Karpas-422 (cell line): ENCODE data around the gene ARHGEF4. TPM values are rescaled to one million over a fixed set of nuclear protein-coding genes. Genes with fewer than 3 reads are reported as not detected.

ENCODE experiments used
- DNase-seq: peaks from one replicate; pipeline ENCODE4 v3.0.0-alpha.2; 2015
- H2AFZ ChIP-seq: fragments of 200-600 bp; sonication (generic); 2 replicates; pipeline ENCODE4 v1.6.1; 2014; ENCODE audit warnings: antibody characterized with exemption, low read length, mixed read lengths
- H3K27ac ChIP-seq: fragments of 200-600 bp; sonication (generic); 2 replicates; pipeline ENCODE4 v1.5.1; 2014; ENCODE audit warnings: mild to moderate bottlenecking, low read length, moderate library complexity
- H3K27me3 ChIP-seq: fragments of 200-600 bp; sonication (generic); 2 replicates; pipeline ENCODE4 v1.6.1; 2014; ENCODE audit warnings: low read length, mixed read lengths
- H3K36me3 ChIP-seq: fragments of 200-600 bp; sonication (generic); 2 replicates; pipeline ENCODE4 v1.6.1; 2014; ENCODE audit warnings: low read length, mixed read lengths; ENCODE audit not compliant: insufficient read depth
- H3K4me1 ChIP-seq: fragments of 200-600 bp; sonication (generic); 2 replicates; pipeline ENCODE4 v1.6.1; 2014; ENCODE audit warnings: mild to moderate bottlenecking, low read length, mixed read lengths
- H3K4me2 ChIP-seq: fragments of 200-600 bp; sonication (generic); 2 replicates; pipeline ENCODE4 v1.6.1; 2014; ENCODE audit warnings: low read length, low read depth, mild to moderate bottlenecking; ENCODE audit not compliant: poor library complexity, severe bottlenecking
- H3K4me3 ChIP-seq: fragments of 200-600 bp; sonication (generic); 2 replicates; pipeline ENCODE4 v1.5.1; 2014; ENCODE audit warnings: mild to moderate bottlenecking, antibody characterized with exemption, low read length, mixed read lengths
- H3K79me2 ChIP-seq: fragments of 200-600 bp; sonication (generic); 2 replicates; pipeline ENCODE4 v1.6.1; 2014; ENCODE audit warnings: mild to moderate bottlenecking, low read length, mixed read lengths
- H3K9ac ChIP-seq: fragments of 200-600 bp; sonication (generic); 2 replicates; pipeline ENCODE4 v1.6.0; 2014; ENCODE audit warnings: low read length
- H3K9me2 ChIP-seq: fragments of 200-600 bp; sonication (generic), shearing (Covaris generic); replicated peaks from 2 replicates; pipeline ENCODE4 v1.6.0; 2014; ENCODE audit warnings: mild to moderate bottlenecking, low read length, moderate library complexity; ENCODE audit not compliant: insufficient read depth
- H3K9me3 ChIP-seq: fragments of 300-700, 200-600 bp; sonication (generic); 2 replicates; pipeline ENCODE4 v1.6.1; 2014; ENCODE audit warnings: low read length, mixed read lengths
- H4K20me1 ChIP-seq: fragments of 200-600 bp; sonication (generic); 2 replicates; pipeline ENCODE4 v1.6.1; 2014; ENCODE audit warnings: mild to moderate bottlenecking, antibody characterized with exemption, low read length, low read depth; ENCODE audit not compliant: insufficient read depth
- total RNA-seq: library from RNA; depleted of rRNA; stranded (reverse); fragments of >200 nt; shearing (Covaris generic); gene quantifications from 2 replicates; pipeline ENCODE4 v1.2.3, GENCODE V29; 2014; ENCODE audit warnings: low replicate concordance

ARHGEF4 gene
- total RNA-seq, 1 experiment from 2014 or later, result not detected

DNA sequence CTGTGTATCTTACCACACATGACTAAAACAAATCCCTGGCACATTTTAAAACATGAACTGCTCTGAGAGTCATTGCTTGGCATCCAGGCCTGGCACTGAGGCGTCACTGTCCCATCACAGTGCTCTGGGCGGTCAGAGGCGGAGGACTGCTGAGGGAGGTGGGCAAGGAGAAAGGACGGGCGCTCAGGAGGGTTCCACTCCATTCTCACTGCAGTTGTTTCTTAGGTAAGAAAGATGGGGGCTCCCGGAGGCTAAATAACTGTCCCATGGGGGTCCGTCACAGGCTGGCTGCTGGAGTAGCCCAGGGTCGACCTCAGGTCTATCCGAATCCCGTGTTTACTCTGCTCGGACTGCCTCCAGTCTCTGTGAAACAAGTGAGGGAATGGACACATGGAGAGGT lies 139.0 kb downstream of the ARHGEF4 start:
- Histone ChIP-seq H4K20me1 (no peaks in the 10 kb centered on the region), H3K9ac (no peak overlapping the region), H3K4me3 (no peak overlapping the region), H3K79me2 (no peaks in the 10 kb centered on the region), H3K4me1 (no peaks in the 10 kb centered on the region), H3K27ac (no peak overlapping the region), H3K27me3 (no peaks in the 10 kb centered on the region), H2AFZ (no peak overlapping the region), H3K9me2 (no peaks in the 10 kb centered on the region), H3K9me3 (peaks cover 5% of the 10 kb centered on the region), H3K36me3 (no peaks in the 10 kb centered on the region), H3K4me2 (no peak overlapping the region)
- DNase-seq, result no peak

DNA sequence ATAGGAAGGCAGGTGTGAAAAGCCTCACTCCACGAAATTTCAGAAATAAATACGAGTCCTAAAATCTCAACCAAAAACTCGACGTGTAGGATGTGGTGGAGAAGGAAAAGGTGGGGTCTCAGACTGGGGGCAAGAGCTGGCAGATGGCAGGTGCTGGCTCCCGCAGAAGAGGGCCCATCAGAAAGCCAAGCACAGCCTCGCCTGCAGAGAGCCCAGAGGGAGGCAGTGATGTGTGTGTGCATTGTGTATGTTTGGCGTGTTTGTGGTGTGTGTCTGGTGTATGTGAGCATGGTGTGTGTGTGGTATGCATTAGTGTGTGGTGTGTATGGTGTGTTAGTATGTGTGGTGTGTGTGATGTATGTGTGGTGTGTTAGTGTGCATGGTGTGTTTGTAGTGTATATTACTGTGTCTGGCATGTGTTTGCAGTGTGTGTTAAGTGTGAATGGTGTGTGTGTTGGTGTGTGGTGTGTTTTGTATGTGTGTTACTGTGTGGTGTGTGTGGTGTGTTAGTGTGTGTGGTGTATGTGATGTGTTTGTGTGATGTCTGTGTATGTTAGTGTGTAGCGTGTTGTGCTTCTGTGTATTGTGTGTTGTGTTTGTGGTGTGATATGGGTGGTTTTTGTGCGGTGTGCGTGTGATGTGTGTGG lies 140.0 kb downstream of the ARHGEF4 start:
- Histone ChIP-seq H2AFZ (no peak overlapping the region), H3K4me1 (no peaks in the 10 kb centered on the region), H3K4me2 (no peak overlapping the region), H3K36me3 (no peaks in the 10 kb centered on the region), H3K79me2 (no peaks in the 10 kb centered on the region), H3K9me2 (no peaks in the 10 kb centered on the region), H3K9me3 (peaks cover 5% of the 10 kb centered on the region), H4K20me1 (no peaks in the 10 kb centered on the region), H3K4me3 (no peak overlapping the region), H3K27me3 (no peaks in the 10 kb centered on the region), H3K27ac (no peak overlapping the region), H3K9ac (no peak overlapping the region)
- no peak for DNase-seq

- Histone ChIP-seq H3K9me2 (no peaks in the 10 kb centered on the region), H3K4me1 (no peaks in the 10 kb centered on the region), H3K4me3 (no peak overlapping the region), H3K36me3 (no peaks in the 10 kb centered on the region), H3K9ac (no peak overlapping the region), H2AFZ (no peak overlapping the region), H3K4me2 (no peak overlapping the region), H4K20me1 (no peaks in the 10 kb centered on the region), H3K79me2 (no peaks in the 10 kb centered on the region), H3K27ac (no peak overlapping the region), H3K9me3 (peaks cover 5% of the 10 kb centered on the region), H3K27me3 (no peaks in the 10 kb centered on the region)
- DNase-seq, result no peak
Measured at GRCh38 chr2:130977461-130978050, 140.8 kb downstream of the ARHGEF4 start.

DNA sequence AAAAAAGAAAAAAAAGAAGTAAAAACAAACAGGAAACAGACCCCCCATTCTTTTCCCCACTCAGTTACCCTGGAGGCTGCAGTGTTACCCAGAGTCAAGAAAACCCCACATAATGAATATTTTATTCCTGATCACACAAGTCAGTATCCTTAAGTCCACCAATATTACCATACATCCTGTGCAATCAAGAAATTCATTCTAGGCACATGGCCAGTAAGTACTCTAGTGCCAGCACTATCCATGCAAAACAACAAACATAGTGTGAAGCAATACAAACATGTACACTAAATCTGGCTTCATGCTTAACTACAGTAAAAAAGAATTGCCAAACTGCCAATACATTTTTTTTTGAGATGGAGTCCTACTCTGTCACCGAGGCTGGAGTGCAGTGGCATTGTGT lies 145.0 kb downstream of the ARHGEF4 start:
- H2AFZ ChIP-seq, result no peak overlapping the region
- peaks cover 10% of the 10 kb centered on the region for H3K9me3 ChIP-seq
- peaks cover 4% of the 10 kb centered on the region; the same call in 1 of the 2 replicates for H3K27me3 ChIP-seq
- no peak overlapping the region for H3K27ac ChIP-seq
- H3K4me1 ChIP-seq, result no peaks in the 10 kb centered on the region
- no peaks in the 10 kb centered on the region for H3K79me2 ChIP-seq
- H3K9ac ChIP-seq, result no peak overlapping the region
- H3K9me2 ChIP-seq, result no peaks in the 10 kb centered on the region
- no peaks in the 10 kb centered on the region for H4K20me1 ChIP-seq
- H3K36me3 ChIP-seq, result no peaks in the 10 kb centered on the region
- DNase-seq, result no peak
- H3K4me3 ChIP-seq, result no peak overlapping the region
- no peak overlapping the region for H3K4me2 ChIP-seq

DNA sequence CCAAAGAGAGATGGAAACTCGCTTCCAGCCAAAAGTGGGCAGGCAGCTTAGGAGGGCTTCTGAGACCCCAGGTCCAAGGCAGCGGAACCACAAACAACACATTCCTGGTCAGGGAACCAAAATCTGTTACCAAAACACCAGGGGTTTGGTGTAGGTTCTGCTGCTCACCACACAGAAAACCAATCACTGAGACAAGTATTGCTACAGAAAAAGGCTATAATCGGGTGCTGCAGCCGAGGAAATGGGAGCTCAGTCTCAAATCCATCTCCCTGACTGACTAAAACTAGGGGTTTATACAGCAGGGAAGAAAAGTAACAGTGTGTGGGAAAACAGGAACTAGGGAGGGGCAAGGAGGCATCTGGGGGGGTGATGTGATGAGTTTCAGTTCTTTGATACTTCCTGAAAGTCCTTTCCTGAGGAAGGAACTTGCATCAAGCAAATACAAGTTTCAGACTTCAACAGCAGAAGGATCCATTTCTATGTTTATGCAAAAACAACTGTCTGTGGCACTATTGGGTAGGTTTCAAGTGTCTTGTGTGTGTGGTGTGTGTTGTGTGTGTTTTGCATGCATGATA lies 148.6 kb downstream of the ARHGEF4 start:
- Histone ChIP-seq H3K27ac (no peak overlapping the region), H3K36me3 (no peaks in the 10 kb centered on the region), H3K9me2 (no peaks in the 10 kb centered on the region), H3K4me3 (no peak overlapping the region), H4K20me1 (no peaks in the 10 kb centered on the region), H3K27me3 (peaks cover 4% of the 10 kb centered on the region; the same call in 1 of the 2 replicates), H3K9me3 (peaks cover 5% of the 10 kb centered on the region; the same call in 1 of the 2 replicates), H3K79me2 (no peaks in the 10 kb centered on the region), H2AFZ (no peak overlapping the region), H3K9ac (no peak overlapping the region), H3K4me2 (no peak overlapping the region), H3K4me1 (no peaks in the 10 kb centered on the region)
- DNase-seq, result no peak

DNA sequence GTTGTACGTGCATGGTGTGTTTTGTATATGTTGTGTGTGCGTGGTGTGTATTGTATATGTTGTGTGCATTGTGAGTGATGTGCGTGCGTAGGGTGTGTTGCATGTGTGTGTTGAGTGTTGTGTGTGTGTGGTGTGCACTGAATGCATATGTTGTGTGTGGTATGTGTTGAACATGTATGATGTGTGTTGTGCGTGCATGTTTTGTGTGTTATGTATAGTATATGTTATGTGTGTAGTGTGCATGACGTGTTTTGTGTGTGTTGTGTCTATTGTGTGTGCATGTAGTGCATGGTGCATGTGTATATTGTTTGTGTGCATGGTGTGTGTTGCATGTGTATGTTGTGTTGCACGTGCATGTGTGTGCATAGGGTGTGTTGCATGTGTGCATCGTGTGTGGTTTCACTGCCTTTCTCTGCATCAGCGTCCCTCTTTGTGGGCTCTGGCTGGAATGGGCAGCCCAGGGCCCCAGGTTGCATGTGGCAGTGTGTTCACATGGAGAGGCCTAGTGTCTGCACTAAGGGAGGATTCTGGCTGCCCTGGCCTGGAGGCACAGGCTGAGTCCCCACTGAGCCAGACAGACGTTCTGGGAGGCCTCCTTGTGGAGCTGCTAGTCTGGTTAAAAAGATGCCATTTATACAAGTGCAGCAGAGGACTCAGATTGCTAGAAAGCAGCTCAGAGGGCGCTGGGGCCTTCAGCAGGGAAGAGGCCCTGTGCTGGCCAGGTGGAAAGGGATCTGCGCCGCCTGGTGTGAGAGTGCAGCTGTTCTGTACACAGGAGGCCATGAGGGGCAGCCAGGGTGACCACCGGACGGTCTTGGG lies 149.3 kb downstream of the ARHGEF4 start:
- H2AFZ ChIP-seq, result no peak overlapping the region
- H3K4me3 ChIP-seq, result no peak overlapping the region
- peaks cover 4% of the 10 kb centered on the region; the same call in 1 of the 2 replicates for H3K27me3 ChIP-seq
- no peak overlapping the region for H3K4me2 ChIP-seq
- no peak for DNase-seq
- H3K79me2 ChIP-seq, result no peaks in the 10 kb centered on the region
- H3K9ac ChIP-seq, result no peak overlapping the region
- no peaks in the 10 kb centered on the region for H3K4me1 ChIP-seq
- no peak overlapping the region for H3K27ac ChIP-seq
- H4K20me1 ChIP-seq, result no peaks in the 10 kb centered on the region
- H3K9me3 ChIP-seq, result peaks cover 5% of the 10 kb centered on the region; the same call in 1 of the 2 replicates
- H3K9me2 ChIP-seq, result no peaks in the 10 kb centered on the region
- no peaks in the 10 kb centered on the region for H3K36me3 ChIP-seq

- H3K4me2 ChIP-seq, result no peak overlapping the region
- H3K9ac ChIP-seq, result no peak overlapping the region
- H3K79me2 ChIP-seq, result no peaks in the 10 kb centered on the region
- H3K4me3 ChIP-seq, result no peak overlapping the region
- no peaks in the 10 kb centered on the region for H3K4me1 ChIP-seq
- no peak overlapping the region for H2AFZ ChIP-seq
- H3K9me2 ChIP-seq, result no peaks in the 10 kb centered on the region
- H3K9me3 ChIP-seq, result peaks cover 5% of the 10 kb centered on the region; the same call in 1 of the 2 replicates
- H3K36me3 ChIP-seq, result no peaks in the 10 kb centered on the region
- H3K27ac ChIP-seq, result no peak overlapping the region
- no peaks in the 10 kb centered on the region for H4K20me1 ChIP-seq
- no peak for DNase-seq
- H3K27me3 ChIP-seq, result peaks cover 4% of the 10 kb centered on the region; the same call in 1 of the 2 replicates
Measured at GRCh38 chr2:130986890-130987493, 150.3 kb downstream of the ARHGEF4 start.
